DMS 273 (cell line): ENCODE data around the gene PNMA3.
"Not testable (repeated sequence)": the region's sequence is repeated elsewhere in the genome, so short reads cannot be mapped to it uniquely, and the experiment has no call there.

Source experiments
- DNase-seq: peaks from one replicate; lab custom pipeline; 2025; ENCODE audit not compliant: unreplicated experiment; lab: John Stamatoyannopoulos, UW

Gene PNMA3, protein sequence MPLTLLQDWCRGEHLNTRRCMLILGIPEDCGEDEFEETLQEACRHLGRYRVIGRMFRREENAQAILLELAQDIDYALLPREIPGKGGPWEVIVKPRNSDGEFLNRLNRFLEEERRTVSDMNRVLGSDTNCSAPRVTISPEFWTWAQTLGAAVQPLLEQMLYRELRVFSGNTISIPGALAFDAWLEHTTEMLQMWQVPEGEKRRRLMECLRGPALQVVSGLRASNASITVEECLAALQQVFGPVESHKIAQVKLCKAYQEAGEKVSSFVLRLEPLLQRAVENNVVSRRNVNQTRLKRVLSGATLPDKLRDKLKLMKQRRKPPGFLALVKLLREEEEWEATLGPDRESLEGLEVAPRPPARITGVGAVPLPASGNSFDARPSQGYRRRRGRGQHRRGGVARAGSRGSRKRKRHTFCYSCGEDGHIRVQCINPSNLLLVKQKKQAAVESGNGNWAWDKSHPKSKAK

GRCh38 chrX:153055871-153056749 lies at the start of gene PNMA3:
PNMA3 (plus strand) TSS chrX:153056470; CDS start chrX:153057056, 586 bp downstream.
- peak; percentile 67 for DNase-seq

DNA sequence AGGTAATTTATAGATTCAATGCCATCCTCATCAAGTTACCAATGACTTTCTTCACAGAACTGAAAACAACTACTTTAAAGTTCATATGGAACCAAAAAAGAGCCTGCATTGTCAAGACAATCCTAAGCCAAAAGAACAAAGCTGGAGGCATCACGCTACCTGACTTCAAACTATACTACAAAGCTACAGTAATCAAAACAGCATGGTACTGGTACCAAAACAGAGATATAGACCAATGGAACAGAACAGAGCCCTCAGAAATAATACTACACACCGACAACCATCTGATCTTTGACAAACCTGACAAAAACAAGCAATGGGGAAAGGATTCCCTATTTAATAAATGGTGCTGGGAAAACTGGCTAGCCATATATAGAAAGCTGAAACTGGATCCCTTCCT lies 39.1 kb upstream of the PNMA3 start:
- DNase-seq, result not testable (repeated sequence)

- DNase-seq, result no peak
Measured at GRCh38 chrX:153019166-153019565, 37.1 kb upstream of the PNMA3 start.

- not testable (repeated sequence) for DNase-seq
Measured at GRCh38 chrX:153026501-153026900, 29.8 kb upstream of the PNMA3 start.

GRCh38 chrX:153028487-153028886 lies 27.8 kb upstream of the PNMA3 start:
- DNase-seq, result not testable (repeated sequence)

DNA sequence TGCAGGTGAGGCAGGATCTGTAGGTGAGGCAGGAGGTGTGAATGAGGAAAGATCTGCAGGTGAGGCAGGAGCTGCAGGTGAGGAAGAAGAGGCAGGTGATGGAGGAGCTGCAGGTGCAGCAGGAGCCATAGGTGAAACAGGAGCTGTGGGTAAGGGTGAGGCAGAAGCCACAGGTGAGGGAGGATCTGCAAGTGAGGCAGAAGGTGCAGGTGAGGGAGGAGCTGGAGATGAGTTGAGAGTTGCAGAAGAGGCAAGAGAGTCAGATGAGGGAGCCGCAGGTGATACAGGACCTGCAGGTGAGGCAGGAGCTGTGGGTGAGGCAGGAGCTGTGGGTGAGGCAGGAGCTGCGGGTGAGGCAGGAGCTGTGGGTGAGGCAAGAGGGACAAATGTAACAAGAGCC lies 27.1 kb upstream of the PNMA3 start:
- DNase-seq, result no peak

GRCh38 chrX:153029875-153030274 lies 26.4 kb upstream of the PNMA3 start:
- no peak for DNase-seq

GRCh38 chrX:153030801-153031200 lies 25.5 kb upstream of the PNMA3 start:
- DNase-seq, result no peak

GRCh38 chrX:153032397-153033118 lies 23.7 kb upstream of the PNMA3 start:
- DNase-seq, result peak; percentile 73

- DNase-seq, result no peak
Measured at GRCh38 chrX:153049093-153049492, 7.2 kb upstream of the PNMA3 start.

- no peak for DNase-seq
Measured at GRCh38 chrX:153052534-153052933, 3.7 kb upstream of the PNMA3 start.

DNA sequence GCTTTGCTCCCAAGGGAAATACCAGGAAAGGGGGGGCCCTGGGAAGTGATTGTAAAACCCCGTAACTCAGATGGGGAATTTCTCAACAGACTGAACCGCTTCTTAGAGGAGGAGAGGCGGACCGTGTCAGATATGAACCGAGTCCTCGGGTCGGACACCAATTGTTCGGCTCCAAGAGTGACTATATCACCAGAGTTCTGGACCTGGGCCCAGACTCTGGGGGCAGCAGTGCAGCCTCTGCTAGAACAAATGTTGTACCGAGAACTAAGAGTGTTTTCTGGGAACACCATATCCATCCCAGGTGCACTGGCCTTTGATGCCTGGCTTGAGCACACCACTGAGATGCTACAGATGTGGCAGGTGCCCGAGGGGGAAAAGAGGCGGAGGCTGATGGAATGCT lies 1.0 kb downstream of the PNMA3 start:
- no peak for DNase-seq

GRCh38 chrX:153059191-153060094 lies 3.2 kb downstream of the PNMA3 start:
- DNase-seq, result no peak

- no peak for DNase-seq
Measured at GRCh38 chrX:153060095-153060445, 3.8 kb downstream of the PNMA3 start.

DNA sequence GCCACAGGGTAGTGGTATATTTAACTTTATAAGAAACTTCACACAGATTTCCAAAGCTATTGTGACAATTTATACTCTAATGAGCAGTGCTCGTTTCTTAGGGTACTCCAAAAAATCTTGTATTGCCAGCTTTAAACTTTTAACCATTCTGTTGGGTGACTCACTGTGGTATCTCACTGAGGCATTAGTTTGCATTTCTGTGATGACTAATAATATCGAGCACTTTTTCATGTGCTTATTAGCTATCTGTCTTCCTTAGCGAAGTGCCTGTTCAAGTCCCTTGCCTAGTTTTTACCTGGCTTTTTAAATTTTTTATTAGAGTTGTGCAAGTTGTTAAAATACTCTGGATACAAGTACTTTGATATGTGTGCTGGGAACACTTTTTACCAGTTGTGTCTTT lies 5.5 kb downstream of the PNMA3 start:
- no peak for DNase-seq

DNA sequence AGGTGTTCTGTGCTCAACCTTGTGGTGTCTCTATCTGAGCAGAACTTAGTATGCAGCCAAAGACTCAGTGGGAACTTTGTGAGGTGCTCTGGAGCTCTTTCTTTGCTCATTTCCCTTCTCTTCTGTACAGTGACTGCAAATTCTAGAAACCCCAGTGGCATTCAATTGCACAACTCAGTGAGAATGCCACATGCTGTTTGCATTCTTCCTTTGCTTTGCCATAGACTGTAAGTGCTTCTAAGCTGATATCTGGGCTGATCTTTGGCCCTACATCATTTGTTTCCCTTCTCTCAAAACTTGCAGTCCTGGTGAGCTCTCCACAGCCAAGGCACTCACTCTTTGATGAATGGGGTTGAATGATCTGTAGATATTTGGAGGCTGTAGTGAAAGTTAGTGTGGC lies 7.0 kb downstream of the PNMA3 start:
- DNase-seq, result no peak

DNA sequence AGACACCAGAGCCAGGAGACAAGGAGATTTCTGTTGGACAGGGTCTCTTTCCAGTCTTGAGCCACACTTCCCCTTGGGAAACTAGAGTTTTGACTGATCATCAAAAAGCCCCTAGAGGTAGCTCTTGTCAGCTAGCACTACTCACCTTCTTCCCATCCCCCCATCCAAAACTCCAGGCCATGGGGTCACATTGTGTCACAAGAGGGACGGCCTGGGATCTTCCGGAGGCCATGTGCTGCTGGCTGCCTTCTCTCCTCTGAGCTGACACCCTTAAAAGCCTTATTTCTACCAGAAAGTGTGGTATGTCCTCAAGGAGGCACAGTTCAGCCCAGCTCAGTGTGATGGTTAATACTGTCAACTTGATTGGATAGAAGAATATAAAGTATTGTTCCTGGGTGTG lies 7.8 kb downstream of the PNMA3 start:
- DNase-seq, result no peak

GRCh38 chrX:153065389-153065788 lies 9.1 kb downstream of the PNMA3 start:
- no peak for DNase-seq

- not testable (repeated sequence) for DNase-seq
Measured at GRCh38 chrX:153066402-153066801, 10.1 kb downstream of the PNMA3 start.

GRCh38 chrX:153071909-153072583 lies 15.8 kb downstream of the PNMA3 start, which contains the start of gene PNMA6A:
PNMA6A (plus strand) TSS chrX:153072454; CDS start chrX:153073063, 609 bp downstream.
- DNase-seq, result not testable (repeated sequence)
